GM10847 (cell line): ENCODE results near the gene NSG2.

Experiments
- POLR2A ChIP-seq: IDR thresholded peaks from 2 replicates; pipeline ENCODE4 v1.6.1; 2011; ENCODE audit not compliant: insufficient read length; ENCODE audit errors: extremely low read depth

Gene NSG2

DNA sequence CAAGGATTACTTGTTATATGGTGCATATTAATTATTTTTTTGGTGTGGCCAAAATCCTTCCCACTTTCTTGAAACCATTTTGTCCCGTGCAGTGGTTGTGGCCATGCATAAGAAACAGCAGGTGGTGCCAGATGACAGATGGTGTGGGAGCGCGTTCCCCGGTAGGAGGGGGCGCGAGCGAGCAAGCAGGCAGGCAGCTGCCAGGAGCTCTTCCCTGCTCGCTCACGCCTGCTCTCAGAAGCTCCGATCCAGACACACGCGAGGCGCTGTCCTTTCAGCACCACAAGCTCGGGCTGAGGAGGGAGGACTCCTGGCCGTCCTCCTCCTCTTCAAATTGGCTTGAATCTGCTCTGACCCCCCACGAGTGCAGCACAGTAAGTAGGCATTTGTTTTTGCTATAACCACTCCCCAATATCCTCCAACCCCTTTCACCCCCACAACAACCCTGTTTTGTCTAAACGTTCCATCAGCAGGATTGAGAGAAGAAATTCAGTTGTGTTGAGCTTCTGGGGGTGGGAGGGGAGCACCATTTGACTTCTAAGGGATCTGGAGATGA lies at the start of gene NSG2:
TSS of gene NSG2 (plus strand) at position 237 of the 556 bp plus-strand sequence. CDS start 1,050 bp downstream, outside the sequence.
- no peak for TF ChIP-seq POLR2A

DNA sequence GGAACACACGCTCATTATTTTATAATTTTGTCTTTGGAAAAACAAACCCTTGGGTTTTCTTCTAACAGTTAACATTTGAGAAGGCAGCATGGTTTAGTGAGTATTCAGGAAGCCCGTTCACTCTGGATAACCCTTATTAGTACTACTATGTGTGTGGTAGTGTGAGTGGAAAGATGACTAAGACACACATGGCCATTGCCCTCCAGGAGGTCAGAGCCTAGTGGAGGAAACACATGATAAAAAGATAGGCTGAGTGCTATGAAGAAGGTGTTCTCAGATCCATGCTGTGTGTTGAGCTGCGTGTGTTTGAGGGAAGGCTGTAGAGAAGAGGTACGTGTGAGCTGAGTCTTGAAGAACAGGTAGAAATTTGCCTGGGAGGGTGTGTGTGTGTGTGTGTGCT lies 48.2 kb upstream of the NSG2 start:
- no peak for TF ChIP-seq POLR2A

DNA sequence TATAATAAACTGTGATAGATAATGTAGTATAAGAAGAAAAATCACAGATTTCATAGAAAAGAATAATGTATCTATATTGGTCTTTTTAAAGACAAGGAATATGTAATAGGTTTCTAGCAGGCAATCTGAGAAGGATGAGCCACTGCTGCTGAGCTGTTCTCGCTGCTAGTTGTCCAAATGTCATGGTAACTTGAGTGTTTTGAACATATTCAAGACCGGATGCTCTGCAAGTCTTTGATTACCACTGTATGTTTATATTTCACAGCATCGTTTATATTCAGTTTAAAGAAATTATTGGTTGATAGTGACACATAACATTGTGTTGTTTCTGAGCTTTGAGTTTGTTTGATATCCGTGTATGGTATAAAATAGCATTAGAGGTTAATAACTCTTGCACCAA lies 47.0 kb upstream of the NSG2 start:
- TF ChIP-seq POLR2A, result no peak

DNA sequence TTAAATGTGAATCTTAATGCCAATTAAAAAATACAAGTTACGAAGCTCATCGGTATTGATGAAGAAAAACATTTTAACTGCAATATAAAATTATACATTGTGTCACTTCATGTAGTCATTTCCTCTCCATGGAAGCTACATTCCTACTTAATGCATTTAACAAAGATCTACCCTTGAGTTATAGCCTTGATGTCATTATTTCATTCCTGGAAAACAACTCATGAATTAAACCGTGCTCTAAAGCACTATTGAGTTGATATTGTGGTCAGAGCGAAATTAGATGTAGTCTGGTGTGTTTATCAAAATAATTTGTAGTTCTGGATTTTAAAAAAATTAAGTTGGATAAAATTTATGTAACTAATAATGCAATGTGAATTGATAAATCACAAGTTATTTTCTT lies 45.4 kb upstream of the NSG2 start:
- no peak for TF ChIP-seq POLR2A

DNA sequence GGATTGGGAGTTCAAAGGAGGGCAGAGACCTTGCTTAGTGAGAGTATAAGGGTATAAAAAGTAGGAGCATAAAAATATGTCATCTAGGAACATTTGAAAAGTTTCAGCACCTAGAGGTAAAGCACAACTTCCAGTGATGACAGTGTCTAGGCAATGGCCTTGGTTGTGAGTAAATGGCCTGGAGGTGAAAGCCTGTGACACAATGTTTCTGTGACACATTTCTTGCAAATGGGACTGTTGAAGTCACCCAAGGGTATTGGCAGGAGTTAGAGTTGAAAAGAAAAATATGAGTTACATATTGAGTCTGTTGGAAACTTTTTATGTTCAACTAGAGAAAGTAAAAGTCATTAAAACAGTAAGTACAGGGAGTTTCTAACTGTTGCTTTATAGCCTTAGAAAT lies 41.7 kb upstream of the NSG2 start:
- TF ChIP-seq POLR2A, result no peak

DNA sequence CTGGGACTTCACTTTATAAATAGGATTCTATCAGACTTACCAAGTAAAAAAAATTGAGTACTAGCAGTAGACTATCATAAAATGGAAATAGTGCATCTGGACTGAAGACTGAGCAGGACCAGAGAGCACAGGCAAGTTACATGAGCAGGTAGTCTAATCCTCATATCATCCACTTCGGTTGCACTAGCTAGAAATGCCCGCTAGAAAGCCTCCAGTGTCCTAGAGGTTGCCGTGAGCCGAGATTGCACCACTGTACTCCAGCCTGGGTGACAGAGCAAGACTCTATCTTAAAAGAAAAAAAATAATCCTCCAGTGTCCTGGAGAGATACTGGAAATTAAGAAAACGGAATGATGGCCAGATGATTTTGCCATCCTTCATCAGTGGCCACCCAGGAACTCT lies 36.6 kb upstream of the NSG2 start:
- no peak for TF ChIP-seq POLR2A

DNA sequence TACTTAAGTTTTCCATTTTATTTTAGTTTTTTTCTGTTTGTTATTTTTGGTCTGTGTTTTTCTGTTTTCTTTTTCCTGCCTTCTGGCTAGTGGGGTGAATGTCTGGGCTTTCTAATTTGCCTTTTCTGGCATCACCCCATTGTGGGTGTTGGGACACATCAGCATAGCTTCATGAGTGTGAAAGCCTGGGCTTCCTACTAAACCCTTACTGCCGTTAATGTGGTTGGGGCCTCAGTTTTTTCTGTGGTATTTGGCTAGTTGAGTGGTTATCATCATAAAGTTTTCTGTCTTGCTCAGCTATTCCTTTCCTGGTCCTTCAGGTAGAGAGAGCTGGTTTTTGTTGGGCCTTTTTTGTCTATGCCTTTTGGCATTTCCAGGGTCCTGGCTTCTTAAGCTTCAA lies 35.1 kb upstream of the NSG2 start:
- TF ChIP-seq POLR2A, result no peak

DNA sequence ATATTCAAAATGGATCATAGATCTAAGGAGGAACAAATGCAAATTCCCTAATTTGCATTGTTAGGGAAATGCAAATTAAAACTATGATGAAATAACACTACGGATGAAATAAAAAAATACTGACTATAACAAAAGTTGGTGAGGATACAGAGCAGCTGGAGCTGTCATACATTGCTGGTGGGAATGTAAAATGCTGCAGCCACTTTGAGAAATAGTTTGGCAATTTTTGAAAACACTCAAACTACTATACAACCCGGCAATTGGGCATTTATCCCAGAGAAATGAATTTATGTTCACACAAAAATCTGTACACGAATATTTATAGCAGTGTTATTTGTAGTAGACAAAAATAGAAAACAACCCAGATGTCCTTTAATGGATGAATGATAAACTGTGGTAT lies 34.1 kb upstream of the NSG2 start:
- TF ChIP-seq POLR2A, result no peak

DNA sequence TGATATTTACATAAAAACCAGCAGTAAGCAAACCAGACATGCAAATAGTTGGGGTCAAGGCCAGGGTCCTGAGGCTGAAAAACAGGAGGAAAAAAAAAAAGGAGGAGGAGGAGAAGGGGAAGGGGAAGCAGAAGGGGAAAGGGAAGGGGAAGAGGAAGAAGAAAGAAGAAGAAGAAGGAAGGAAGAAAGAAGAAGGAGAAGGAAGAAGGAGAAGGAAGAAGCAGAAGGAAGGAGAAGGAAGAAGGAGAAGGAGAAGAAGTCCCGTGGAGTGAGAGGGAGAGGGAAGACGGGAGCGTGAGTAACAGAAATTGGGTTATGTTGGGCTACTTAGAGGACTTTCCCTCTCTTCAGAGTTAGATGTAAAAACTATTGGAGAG lies 24.6 kb upstream of the NSG2 start:
- no peak for TF ChIP-seq POLR2A

DNA sequence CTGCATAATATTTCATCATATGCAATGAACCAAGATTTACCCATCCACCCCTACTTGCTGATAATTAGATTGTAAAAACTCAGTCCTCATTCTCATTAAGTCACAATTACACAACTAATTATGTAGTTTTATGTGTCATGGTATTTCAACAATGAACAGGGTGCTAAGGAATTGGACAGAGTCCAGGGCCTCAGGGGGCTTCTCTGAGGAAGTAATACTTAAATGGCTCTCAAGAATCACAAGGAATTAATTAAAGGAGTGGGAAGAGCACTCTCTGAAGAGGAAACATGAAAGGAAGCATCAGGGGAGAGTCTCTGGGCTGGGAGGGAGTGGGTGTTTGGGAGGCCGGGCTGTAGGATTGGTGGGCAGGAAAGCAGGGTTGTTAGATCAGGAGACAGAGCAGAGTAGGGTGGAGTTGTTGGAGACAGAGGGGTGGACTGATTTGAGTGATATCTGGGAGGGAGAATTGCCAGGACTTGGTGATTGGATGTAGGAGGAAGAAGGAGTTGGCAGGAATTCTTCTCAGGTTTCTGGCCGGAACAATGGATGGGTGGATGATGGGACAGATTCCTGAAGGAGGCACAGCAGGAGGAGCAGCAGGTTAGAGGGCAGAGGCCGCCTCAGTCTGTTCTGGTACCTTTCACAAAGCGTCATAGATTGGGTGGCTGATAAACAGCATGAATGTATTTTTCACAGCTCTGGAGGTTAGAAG lies 23.0 kb upstream of the NSG2 start:
- TF ChIP-seq POLR2A, result no peak

DNA sequence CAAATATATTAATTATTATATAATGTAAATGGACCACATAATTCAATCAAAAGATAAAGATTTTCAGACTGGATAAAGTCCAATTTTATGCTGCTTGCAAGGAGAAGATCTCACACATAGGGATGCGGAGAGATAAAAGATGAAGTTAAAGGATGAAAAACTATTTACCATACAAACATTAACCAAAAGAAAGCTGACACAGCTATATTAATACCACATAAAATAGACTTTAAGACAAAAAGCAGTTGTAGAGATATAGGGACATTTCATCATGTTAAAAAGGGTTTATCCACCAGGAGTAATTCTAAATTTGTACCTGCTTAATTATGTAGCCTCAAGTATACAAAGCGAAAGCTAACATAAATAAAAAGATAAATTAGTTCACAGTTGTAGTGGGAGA lies 15.2 kb upstream of the NSG2 start:
- TF ChIP-seq POLR2A, result no peak

DNA sequence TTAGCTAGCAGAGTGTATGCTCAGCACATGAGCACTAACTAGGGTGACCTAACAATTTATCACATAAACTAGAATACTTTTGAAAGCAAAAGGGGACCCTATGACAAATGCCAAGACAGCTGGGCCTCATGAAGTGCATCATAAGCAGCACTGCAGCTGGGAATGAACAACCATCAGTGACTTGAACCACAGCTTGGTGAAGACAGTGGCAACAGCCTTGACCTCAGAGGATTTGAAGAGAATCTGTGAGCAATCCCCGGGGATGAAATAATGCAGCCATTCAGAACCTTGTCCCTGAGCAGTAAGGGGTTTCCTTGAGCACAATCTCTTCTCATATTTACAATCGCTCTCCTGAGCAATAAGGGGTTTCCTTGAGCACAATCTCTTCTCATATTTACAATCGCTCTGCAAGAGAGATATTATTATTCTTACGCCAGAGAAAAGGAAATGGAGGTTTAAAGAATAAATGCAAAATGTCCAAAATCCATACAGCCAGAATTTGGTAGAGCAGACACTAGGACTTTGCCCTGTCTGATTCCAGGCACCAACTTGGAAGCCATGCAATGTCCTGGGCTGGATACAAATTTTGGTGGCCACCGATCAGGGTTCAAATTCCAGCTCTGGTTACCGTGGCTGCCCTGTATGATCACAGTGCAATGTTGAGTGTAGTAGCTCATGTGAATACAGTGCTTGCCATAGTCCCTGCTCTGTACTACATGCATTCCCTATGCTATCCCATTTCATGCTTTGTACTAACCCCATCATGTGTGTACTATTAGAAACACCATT lies 846 bp upstream of the NSG2 start:
- no peak for TF ChIP-seq POLR2A

DNA sequence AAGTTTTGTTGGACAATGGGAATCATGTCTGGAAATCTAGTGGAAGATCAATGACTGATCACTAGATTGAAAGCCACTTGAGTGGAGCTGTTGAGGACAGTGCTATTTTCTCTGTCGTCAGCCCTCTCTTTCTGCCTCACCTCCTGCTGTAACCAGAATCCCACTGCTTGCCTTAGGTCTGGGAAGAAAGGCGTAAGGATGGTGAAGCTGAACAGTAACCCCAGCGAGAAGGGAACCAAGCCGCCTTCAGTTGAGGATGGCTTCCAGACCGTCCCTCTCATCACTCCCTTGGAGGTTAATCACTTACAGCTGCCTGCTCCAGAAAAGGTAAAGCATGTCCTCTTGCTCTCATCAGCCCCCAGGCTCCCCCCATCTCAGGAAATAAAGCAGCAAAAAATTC lies 1.1 kb downstream of the NSG2 start:
- no peak for TF ChIP-seq POLR2A

DNA sequence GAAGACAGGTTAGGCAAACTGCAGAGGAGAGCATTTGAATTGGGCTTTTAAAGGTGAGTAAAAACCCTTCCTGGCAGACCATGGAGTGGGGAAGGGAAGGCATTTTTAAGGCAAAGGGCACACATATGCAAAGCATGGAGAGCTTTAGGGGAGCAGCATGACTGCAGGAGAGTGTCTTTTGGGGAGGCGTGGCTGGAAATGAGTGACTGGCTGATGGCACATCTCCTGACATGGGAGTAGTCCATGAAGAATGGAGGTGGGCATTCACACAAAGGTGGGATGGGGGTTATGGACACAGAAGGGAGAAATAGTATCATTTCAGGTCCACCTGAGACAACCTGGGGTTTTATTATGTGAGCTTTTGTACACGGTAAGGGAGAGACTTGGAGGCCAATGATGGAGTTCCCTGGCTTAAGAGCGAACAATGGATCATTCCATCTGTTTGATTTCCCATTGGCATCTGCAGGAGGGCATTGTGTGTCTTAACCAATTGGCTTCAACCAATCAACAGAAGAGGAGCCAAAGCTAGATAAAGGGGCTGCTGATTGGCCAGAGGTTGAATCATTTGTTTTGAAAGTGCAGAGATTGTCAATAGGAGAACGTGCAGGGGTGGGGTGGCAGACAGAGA lies 2.1 kb downstream of the NSG2 start:
- TF ChIP-seq POLR2A, result no peak

DNA sequence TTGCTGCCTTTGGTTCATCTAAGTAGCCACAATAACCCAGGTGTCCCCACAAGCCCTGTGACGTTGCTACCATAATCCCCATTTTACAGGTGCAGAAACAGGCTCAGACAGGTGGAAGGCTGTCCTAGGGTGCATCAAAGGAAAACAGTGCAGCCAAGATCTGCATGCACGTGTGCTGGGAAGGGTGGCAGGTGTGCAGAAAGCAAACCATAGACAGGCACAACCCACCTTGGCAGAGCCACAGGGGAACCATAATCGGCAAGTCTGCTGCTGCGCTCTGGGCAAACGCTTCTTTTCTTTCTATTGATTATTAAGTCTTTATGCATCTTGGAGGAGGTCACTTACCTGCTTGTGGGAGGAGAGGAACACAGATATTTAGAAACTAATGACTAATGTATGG lies 7.1 kb downstream of the NSG2 start:
- no peak for TF ChIP-seq POLR2A

DNA sequence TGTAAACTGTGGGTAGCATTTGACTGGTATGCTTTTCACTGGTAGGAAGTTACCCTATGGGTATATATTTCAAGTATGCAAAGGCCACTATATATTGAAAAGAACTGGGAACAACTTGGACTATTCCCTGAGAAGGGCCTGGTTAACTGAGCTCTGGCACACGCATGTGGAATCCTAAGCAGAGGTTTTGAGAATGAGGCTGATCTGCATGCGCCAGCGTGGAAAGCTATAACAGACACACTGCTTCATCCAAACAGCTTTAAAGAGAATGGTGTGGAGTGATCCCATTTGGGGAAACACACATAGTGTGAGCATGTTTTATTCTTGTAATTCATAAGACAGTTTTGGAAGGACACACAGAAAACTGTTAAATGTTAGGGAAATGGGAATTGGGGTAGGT lies 8.4 kb downstream of the NSG2 start:
- TF ChIP-seq POLR2A, result no peak
